WTC11 (cell line): ENCODE results near the gene HOXA1. TPM values are rescaled to one million over a fixed set of nuclear protein-coding genes. Genes with fewer than 3 reads are reported as not detected.

Source experiments
- ATAC-seq: fragments of 200-7000 bp; cut with Tn5 transposase; 2 replicates; pipeline ENCODE4 v1.10.0; 2021; ENCODE audit warnings: mild to moderate bottlenecking, moderate library complexity
- CTCF ChIA-PET: fragments of 300-600 bp; sonication (Branson Sonifier 250); formaldehyde crosslinking; loops from one replicate; lab custom pipeline; 2021; ENCODE audit warnings: antibody characterized with exemption; lab: Charles Lee
- POLR2A ChIA-PET: fragments of 350-600 bp; sonication (Branson Sonifier 250); formaldehyde crosslinking; loops from one replicate; lab custom pipeline; 2021; ENCODE audit warnings: antibody characterized with exemption; lab: Charles Lee
- DNase-seq: peaks from one replicate; pipeline ENCODE4 v3.0.0; 2021; ENCODE audit warnings: low spot score
- H3K27ac Mint-ChIP-seq: 2 replicates; pipeline ENCODE4 v1.8.0; 2021; ENCODE audit warnings: mixed read lengths
- H3K27me3 Mint-ChIP-seq: 2 replicates; pipeline ENCODE4 v1.8.0; 2021; ENCODE audit warnings: low read depth, mild to moderate bottlenecking, moderate library complexity, mixed read lengths
- H3K36me3 Mint-ChIP-seq: 2 replicates; pipeline ENCODE4 v1.8.0; 2021; ENCODE audit warnings: mixed read lengths
- H3K4me1 Mint-ChIP-seq: 2 replicates; pipeline ENCODE4 v1.8.0; 2022; ENCODE audit warnings: mixed read lengths
- H3K4me3 Mint-ChIP-seq: 2 replicates; pipeline ENCODE4 v1.8.0; 2021; ENCODE audit warnings: mild to moderate bottlenecking, moderate library complexity, mixed read lengths
- H3K9me3 Mint-ChIP-seq: 2 replicates; pipeline ENCODE4 v1.8.0; 2021; ENCODE audit warnings: mixed read lengths
- ATF1 ChIP-seq: sonication (generic); formaldehyde crosslinking; IDR thresholded peaks from 2 replicates; pipeline ENCODE4 v1.8.1; 2023; ENCODE audit warnings: mild to moderate bottlenecking, moderate library complexity, missing genetic modification reagents
- ELF4 ChIP-seq: sonication (generic); formaldehyde crosslinking; IDR thresholded peaks from 2 replicates; pipeline ENCODE4 v1.8.1; 2022; ENCODE audit warnings: low read depth, mild to moderate bottlenecking, moderate library complexity, missing genetic modification reagents
- ETV6 ChIP-seq: sonication (generic); formaldehyde crosslinking; IDR thresholded peaks from 2 replicates; pipeline ENCODE4 v1.8.1; 2022; ENCODE audit warnings: mild to moderate bottlenecking, missing genetic modification reagents
- FOXK1 ChIP-seq: sonication (generic); formaldehyde crosslinking; IDR thresholded peaks from 2 replicates; pipeline ENCODE4 v1.8.0; 2022; ENCODE audit warnings: mild to moderate bottlenecking, moderate library complexity, missing genetic modification reagents
- FOXP1 ChIP-seq: sonication (generic); formaldehyde crosslinking; IDR thresholded peaks from 2 replicates; pipeline ENCODE4 v1.8.0; 2022; ENCODE audit warnings: missing genetic modification reagents, mild to moderate bottlenecking, moderate library complexity, borderline replicate concordance
- GABPB1 ChIP-seq: sonication (generic); formaldehyde crosslinking; IDR thresholded peaks from 2 replicates; pipeline ENCODE4 v1.8.1; 2023; ENCODE audit warnings: mild to moderate bottlenecking, missing genetic modification reagents
- KAT7 ChIP-seq: sonication (generic); formaldehyde crosslinking; IDR thresholded peaks from 2 replicates; pipeline ENCODE4 v1.8.1; 2023; ENCODE audit warnings: missing genetic modification reagents, mild to moderate bottlenecking, borderline replicate concordance
- NR2C2 ChIP-seq: sonication (generic); formaldehyde crosslinking; IDR thresholded peaks from 2 replicates; pipeline ENCODE4 v1.8.0; 2022; ENCODE audit warnings: mild to moderate bottlenecking, missing genetic modification reagents
- RORB ChIP-seq: fragments of 250-450 bp; sonication (Bioruptor Pico); IDR thresholded peaks from 2 replicates; pipeline ENCODE4 v1.9.0; 2021; ENCODE audit warnings: mild to moderate bottlenecking
- SMAD3 ChIP-seq: sonication (generic); formaldehyde crosslinking; IDR thresholded peaks from 2 replicates; pipeline ENCODE4 v1.8.0; 2022; ENCODE audit warnings: missing genetic modification reagents, mild to moderate bottlenecking, borderline replicate concordance
- ZBTB21 ChIP-seq: sonication (generic); formaldehyde crosslinking; IDR thresholded peaks from 2 replicates; pipeline ENCODE4 v1.8.1; 2023; ENCODE audit warnings: mild to moderate bottlenecking, missing genetic modification reagents, borderline replicate concordance
- ZNF121 ChIP-seq: sonication (generic); formaldehyde crosslinking; IDR thresholded peaks from 2 replicates; pipeline ENCODE4 v1.8.0; 2023; ENCODE audit warnings: missing genetic modification reagents
- ZNF396 ChIP-seq: fragments of 250-450 bp; sonication (Bioruptor Pico); IDR thresholded peaks from 2 replicates; pipeline ENCODE4 v1.8.0; 2021; ENCODE audit warnings: mild to moderate bottlenecking, moderate library complexity, borderline replicate concordance
- total RNA-seq: library from RNA; stranded (reverse); gene quantifications from 3 replicates; pipeline ENCODE4 v1.2.3, GENCODE V29; 2021
- TF ChIP-seq, protein P1 (sequence below): fragments of 250-450 bp; sonication (Bioruptor Pico); conservative IDR thresholded peaks from 2 replicates; pipeline ENCODE4 v1.9.0; 2021; ENCODE audit warnings: mild to moderate bottlenecking
- TF ChIP-seq, protein P2 (sequence below): fragments of 250-450 bp; sonication (Bioruptor Pico); IDR thresholded peaks from 2 replicates; pipeline ENCODE4 v1.9.0; 2021; ENCODE audit warnings: mild to moderate bottlenecking, borderline replicate concordance
- TF ChIP-seq, protein P3 (sequence below): sonication (generic); formaldehyde crosslinking; IDR thresholded peaks from 2 replicates; pipeline ENCODE4 v1.8.1; 2022; ENCODE audit warnings: low read depth, missing genetic modification reagents, borderline replicate concordance
- TF ChIP-seq, protein P4 (sequence below): sonication (generic); formaldehyde crosslinking; IDR thresholded peaks from 2 replicates; pipeline ENCODE4 v1.8.0; 2022; ENCODE audit warnings: mild to moderate bottlenecking, missing genetic modification reagents
- TF ChIP-seq, protein P5 (sequence below): fragments of 250-450 bp; sonication (Bioruptor Pico); IDR thresholded peaks from 2 replicates; pipeline ENCODE4 v1.9.0; 2021; ENCODE audit warnings: mild to moderate bottlenecking
- TF ChIP-seq, protein P6 (sequence below): sonication (generic); formaldehyde crosslinking; conservative IDR thresholded peaks from 2 replicates; pipeline ENCODE4 v1.8.1; 2022; ENCODE audit warnings: mild to moderate bottlenecking, missing genetic modification reagents

HOXA1 gene
- total RNA-seq, 1 experiment from 2014 or later: not detected

DNA sequence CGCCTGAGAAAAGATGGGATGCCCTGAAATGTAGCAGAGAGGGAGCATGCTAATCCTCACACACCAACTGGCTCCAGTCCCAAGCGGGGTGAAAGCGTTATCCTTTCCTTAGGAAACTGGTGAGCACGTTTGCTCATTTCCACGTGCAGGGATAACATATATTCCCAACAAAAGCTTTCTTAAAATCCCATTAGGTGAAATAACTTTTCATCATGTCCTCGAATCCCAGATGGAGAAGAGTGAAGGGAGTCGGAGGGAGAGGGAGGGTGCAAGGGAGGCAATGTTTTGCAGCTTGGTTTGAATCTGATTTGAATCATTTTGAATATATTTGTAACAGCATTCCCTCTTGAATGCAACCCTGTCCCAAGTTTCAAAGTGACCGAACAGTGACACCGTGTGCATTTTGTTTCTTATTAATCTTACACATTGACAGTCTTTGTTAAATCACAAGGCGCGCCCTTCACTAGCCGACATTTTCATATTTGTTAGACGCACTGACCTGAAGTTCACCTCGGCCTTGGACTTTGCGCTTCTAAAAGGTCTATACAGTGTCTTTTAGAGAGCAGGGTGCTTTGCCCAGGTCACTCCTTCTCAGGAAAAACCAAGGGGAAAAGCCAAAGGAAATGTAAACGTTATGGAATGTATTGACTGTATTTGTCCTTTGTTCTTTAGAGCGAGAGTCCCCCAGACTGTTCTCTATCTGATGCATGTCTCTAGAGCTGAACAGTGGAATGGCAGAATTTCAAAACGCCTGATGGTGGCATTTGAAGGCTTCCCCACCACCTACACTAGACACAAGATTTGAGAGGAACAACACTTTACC lies 37.8 kb upstream of the HOXA1 start:
- DNase-seq: no peak
- POLR2A ChIA-PET: no interaction called here
- no peak for ATAC-seq
- no peak overlapping the region for H3K4me3 Mint-ChIP-seq
- no peak overlapping the region for H3K27ac Mint-ChIP-seq
- peaks cover 12% of the 10 kb centered on the region; the same call in 1 of the 2 replicates for H3K4me1 Mint-ChIP-seq
- peaks cover 96% of the 10 kb centered on the region for H3K27me3 Mint-ChIP-seq
- CTCF ChIA-PET: interaction anchor here (1.0 to 1.7 kb wide), 2 partner anchors 10 to 28 kb away, joined by 4 to 6 read pairs; partner anchors contain the start of gene HOXA5
- H3K9me3 Mint-ChIP-seq: no peaks in the 10 kb centered on the region
- H3K36me3 Mint-ChIP-seq: no peaks in the 10 kb centered on the region; the same call in 1 of the 2 replicates
- TF ChIP-seq, protein P1, sequence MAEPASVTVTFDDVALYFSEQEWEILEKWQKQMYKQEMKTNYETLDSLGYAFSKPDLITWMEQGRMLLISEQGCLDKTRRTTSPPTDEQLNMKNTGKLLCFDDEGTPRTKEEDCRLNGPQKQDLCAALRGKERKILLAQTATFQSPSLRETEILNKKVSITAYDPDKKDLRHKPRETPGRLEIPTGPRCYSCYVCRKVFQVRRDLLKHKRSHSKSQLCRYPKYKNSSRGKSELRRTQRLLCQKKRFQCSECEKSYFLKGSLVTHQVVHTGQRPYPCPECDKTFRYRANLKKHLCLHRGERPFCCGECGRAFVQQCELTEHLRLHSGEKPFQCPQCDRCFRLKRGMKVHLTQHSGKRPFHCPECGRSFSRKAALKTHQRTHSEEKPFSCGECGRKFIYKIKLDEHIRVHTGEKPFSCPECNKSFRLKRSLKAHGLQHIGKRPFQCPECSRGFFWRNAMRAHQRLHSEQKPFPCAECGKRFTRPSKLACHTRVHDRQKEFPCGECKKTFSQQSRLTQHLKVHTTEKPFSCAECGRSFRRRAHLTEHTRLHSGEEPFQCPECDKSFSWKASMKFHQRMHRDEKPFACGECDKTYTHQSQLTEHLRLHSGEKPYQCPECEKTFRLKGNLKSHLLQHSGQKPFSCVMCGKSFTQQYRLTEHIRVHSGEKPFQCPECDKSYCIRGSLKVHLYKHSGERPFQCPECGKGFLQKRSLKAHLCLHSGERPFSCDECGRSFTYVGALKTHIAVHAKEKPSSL: no peak
- TF ChIP-seq, protein P2, sequence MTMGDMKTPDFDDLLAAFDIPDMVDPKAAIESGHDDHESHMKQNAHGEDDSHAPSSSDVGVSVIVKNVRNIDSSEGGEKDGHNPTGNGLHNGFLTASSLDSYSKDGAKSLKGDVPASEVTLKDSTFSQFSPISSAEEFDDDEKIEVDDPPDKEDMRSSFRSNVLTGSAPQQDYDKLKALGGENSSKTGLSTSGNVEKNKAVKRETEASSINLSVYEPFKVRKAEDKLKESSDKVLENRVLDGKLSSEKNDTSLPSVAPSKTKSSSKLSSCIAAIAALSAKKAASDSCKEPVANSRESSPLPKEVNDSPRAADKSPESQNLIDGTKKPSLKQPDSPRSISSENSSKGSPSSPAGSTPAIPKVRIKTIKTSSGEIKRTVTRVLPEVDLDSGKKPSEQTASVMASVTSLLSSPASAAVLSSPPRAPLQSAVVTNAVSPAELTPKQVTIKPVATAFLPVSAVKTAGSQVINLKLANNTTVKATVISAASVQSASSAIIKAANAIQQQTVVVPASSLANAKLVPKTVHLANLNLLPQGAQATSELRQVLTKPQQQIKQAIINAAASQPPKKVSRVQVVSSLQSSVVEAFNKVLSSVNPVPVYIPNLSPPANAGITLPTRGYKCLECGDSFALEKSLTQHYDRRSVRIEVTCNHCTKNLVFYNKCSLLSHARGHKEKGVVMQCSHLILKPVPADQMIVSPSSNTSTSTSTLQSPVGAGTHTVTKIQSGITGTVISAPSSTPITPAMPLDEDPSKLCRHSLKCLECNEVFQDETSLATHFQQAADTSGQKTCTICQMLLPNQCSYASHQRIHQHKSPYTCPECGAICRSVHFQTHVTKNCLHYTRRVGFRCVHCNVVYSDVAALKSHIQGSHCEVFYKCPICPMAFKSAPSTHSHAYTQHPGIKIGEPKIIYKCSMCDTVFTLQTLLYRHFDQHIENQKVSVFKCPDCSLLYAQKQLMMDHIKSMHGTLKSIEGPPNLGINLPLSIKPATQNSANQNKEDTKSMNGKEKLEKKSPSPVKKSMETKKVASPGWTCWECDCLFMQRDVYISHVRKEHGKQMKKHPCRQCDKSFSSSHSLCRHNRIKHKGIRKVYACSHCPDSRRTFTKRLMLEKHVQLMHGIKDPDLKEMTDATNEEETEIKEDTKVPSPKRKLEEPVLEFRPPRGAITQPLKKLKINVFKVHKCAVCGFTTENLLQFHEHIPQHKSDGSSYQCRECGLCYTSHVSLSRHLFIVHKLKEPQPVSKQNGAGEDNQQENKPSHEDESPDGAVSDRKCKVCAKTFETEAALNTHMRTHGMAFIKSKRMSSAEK (CRISPR knock-in tag): no peak
- no peak for TF ChIP-seq FOXK1 (CRISPR knock-in tag)
- TF ChIP-seq ZNF396 (CRISPR knock-in tag): no peak
- TF ChIP-seq, protein P3, sequence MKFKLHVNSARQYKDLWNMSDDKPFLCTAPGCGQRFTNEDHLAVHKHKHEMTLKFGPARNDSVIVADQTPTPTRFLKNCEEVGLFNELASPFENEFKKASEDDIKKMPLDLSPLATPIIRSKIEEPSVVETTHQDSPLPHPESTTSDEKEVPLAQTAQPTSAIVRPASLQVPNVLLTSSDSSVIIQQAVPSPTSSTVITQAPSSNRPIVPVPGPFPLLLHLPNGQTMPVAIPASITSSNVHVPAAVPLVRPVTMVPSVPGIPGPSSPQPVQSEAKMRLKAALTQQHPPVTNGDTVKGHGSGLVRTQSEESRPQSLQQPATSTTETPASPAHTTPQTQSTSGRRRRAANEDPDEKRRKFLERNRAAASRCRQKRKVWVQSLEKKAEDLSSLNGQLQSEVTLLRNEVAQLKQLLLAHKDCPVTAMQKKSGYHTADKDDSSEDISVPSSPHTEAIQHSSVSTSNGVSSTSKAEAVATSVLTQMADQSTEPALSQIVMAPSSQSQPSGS (CRISPR knock-in tag): no peak
- no peak for TF ChIP-seq NR2C2
- TF ChIP-seq RORB (CRISPR knock-in tag): no peak

DNA sequence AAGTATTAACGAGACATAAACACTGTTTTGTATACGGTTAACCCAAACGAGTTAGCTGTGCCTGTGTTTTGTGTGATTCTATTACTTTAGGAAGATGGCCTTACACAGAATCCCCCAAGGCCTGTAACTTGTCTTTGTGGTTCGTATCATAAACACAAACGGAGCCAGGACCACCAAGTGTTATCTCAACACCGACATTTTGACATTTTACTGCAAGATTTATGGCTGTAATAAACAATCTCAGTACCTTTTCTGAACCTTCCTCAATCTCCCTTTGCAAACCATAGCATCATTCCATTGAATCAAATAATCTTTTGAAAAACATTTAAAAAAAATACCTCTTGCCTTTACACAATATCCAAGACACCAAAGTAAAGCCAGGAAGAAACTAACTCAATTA lies 37.2 kb upstream of the HOXA1 start:
- POLR2A ChIA-PET: no interaction called here
- Mint-ChIP-seq H3K9me3 (no peaks in the 10 kb centered on the region), H3K27ac (no peak overlapping the region), H3K36me3 (no peaks in the 10 kb centered on the region; the same call in 1 of the 2 replicates), H3K4me1 (peaks cover 12% of the 10 kb centered on the region; the same call in 1 of the 2 replicates), H3K4me3 (no peak overlapping the region), H3K27me3 (peaks cover 96% of the 10 kb centered on the region)
- TF ChIP-seq ETV6 (no peak), FOXP1 (no peak)
- DNase-seq: no peak
- ATAC-seq: no peak
- CTCF ChIA-PET: interaction anchor here (1.7 kb wide), 1 partner anchor 11 kb away, joined by 6 read pairs; the partner anchor contains the start of gene HOXA5

DNA sequence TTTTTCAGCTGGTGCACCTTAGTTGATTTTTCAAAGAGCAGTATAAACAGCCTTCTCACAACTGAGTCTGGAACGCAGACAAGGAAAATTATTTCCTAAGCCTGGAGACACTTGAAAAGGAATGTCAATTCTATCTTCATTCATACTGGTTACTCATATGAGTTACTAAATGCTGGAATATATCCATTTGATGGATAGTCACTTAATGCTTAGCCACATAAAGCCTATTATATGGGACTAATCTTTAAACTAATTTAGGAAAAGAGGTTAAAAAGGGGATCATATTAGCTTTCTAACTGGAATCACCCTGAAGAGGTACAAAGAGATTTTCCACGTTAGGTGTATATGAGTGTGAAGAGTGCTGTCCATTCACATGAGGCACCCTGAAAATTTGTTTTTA lies 36.4 kb upstream of the HOXA1 start:
- no peak overlapping the region for H3K27ac Mint-ChIP-seq
- no peaks in the 10 kb centered on the region for H3K9me3 Mint-ChIP-seq
- peaks cover 96% of the 10 kb centered on the region for H3K27me3 Mint-ChIP-seq
- H3K36me3 Mint-ChIP-seq: no peaks in the 10 kb centered on the region; the same call in 1 of the 2 replicates
- peaks cover 12% of the 10 kb centered on the region; the same call in 1 of the 2 replicates for H3K4me1 Mint-ChIP-seq
- H3K4me3 Mint-ChIP-seq: no peak overlapping the region
- POLR2A ChIA-PET: no interaction called here
- CTCF ChIA-PET: interaction anchor here (1.0 to 2.6 kb wide), 3 partner anchors 11 to 451 kb away, joined by 4 to 7 read pairs (median 4); partner anchors contain the start of gene HOXA5
- DNase-seq (no peak), ATAC-seq (no peak)
- TF ChIP-seq ELF4 (no peak), RORB (CRISPR knock-in tag) (no peak), ZNF121 (CRISPR knock-in tag) (no peak), KAT7 (CRISPR knock-in tag) (no peak), GABPB1 (CRISPR knock-in tag) (no peak), SMAD3 (CRISPR knock-in tag) (no peak), ZBTB21 (CRISPR knock-in tag) (no peak), ATF1 (CRISPR knock-in tag) (no peak)
- TF ChIP-seq, protein P4, sequence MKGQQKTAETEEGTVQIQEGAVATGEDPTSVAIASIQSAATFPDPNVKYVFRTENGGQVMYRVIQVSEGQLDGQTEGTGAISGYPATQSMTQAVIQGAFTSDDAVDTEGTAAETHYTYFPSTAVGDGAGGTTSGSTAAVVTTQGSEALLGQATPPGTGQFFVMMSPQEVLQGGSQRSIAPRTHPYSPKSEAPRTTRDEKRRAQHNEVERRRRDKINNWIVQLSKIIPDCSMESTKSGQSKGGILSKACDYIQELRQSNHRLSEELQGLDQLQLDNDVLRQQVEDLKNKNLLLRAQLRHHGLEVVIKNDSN: no peak
- TF ChIP-seq, protein P5, sequence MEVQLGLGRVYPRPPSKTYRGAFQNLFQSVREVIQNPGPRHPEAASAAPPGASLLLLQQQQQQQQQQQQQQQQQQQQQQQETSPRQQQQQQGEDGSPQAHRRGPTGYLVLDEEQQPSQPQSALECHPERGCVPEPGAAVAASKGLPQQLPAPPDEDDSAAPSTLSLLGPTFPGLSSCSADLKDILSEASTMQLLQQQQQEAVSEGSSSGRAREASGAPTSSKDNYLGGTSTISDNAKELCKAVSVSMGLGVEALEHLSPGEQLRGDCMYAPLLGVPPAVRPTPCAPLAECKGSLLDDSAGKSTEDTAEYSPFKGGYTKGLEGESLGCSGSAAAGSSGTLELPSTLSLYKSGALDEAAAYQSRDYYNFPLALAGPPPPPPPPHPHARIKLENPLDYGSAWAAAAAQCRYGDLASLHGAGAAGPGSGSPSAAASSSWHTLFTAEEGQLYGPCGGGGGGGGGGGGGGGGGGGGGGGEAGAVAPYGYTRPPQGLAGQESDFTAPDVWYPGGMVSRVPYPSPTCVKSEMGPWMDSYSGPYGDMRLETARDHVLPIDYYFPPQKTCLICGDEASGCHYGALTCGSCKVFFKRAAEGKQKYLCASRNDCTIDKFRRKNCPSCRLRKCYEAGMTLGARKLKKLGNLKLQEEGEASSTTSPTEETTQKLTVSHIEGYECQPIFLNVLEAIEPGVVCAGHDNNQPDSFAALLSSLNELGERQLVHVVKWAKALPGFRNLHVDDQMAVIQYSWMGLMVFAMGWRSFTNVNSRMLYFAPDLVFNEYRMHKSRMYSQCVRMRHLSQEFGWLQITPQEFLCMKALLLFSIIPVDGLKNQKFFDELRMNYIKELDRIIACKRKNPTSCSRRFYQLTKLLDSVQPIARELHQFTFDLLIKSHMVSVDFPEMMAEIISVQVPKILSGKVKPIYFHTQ (CRISPR knock-in tag): no peak
- TF ChIP-seq, protein P6, sequence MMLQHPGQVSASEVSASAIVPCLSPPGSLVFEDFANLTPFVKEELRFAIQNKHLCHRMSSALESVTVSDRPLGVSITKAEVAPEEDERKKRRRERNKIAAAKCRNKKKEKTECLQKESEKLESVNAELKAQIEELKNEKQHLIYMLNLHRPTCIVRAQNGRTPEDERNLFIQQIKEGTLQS (CRISPR knock-in tag): no peak
